GM04504 (cell line): ENCODE results near the gene GH1.
"Not testable (repeated sequence)": the region's sequence is repeated elsewhere in the genome, so short reads cannot be mapped to it uniquely, and the experiment has no call there.

ENCODE experiments used
- DNase-seq: peaks from one replicate; pipeline ENCODE4 v3.0.0-alpha.2; 2012; ENCODE audit warnings: low read depth

The GH1 gene

DNA sequence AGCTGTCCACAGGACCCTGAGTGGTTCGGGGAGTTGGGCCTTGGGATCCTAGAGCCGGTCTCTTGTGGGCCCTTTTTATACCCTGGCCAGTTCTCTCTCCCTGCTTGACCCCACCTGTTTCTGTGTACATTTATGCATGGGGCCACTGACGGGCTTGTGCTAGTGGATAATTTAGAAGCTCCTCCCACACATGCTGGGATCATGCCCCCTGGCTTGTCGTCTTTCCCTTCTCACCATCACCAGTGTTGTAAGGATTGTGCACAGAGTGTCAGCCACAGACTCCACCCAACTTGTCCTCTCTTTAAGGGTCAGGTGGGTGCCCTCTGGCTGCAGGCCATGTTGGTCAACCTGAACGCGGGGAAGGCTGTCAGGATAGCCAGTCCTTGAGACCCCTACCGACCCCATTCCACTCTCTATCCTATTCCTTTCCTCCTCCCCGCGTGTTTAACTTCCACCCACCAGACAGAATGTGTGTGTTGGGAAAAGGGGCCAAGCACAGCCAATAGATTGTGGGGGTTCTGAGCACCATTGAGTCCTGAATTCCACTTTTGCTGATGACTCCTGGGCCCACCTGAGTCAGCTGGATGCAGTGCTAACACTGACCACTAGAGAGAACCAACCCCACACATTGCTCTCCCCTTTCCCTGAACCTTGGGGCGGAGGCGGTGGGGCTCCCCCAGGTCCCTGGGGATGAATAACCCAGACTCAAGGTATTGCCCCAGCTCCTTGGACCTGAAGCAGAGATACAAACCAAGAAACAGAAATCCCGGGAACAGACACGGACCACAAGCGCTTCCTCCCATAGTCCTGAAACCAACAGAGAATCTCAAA, 21.9 kb downstream of the GH1 start, which contains the start of gene CSH1:
Gene CSH1 (minus strand): TSS at position 51 of the 831 bp plus-strand sequence. CDS start 63 bp downstream, outside the sequence.
- DNase-seq = not testable (repeated sequence)

- not testable (repeated sequence) for DNase-seq
Observed at GRCh38 chr17:63894821-63895220, 23.8 kb downstream of the GH1 start.

- DNase-seq = not testable (repeated sequence)
Observed at GRCh38 chr17:63894021-63894420, 24.6 kb downstream of the GH1 start.

DNA sequence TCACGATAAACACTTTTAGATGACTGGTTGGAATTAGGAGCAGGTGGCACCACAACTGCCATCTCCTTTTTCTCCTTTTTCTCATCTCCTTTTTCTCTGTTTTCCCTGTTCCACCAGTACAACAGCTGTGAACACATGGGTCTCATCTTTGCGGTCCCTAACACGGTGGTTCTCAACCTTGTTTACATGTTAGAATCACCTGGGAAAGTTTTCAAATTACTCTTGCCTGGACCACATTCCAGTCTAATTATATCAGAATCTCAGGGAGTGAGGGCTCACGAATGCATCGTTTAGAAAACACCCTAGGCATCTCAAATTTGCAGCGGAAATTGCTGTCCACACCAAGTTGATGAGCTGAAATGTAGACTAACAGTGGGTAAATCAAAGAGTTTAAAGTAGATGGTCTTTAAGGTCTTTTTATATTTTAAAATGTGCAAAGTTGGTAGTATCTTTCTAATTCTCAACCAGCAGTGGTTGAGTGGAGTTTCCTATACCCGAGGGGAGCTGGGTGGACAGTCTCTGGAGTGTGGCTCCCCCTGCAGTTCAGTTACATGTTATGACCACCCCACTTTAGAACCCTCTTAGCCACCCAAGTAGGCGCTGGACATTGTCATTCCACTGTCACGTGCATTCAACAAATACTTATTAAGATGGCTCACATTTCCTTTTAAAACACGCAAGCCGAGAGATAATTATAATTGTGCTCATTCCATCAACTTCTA, 26.2 kb downstream of the GH1 start:
- not testable (repeated sequence) for DNase-seq

- DNase-seq = not testable (repeated sequence)
Observed at GRCh38 chr17:63889026-63889848, 29.4 kb downstream of the GH1 start.

- not testable (repeated sequence) for DNase-seq
Observed at GRCh38 chr17:63885119-63885518, 33.5 kb downstream of the GH1 start.

DNA sequence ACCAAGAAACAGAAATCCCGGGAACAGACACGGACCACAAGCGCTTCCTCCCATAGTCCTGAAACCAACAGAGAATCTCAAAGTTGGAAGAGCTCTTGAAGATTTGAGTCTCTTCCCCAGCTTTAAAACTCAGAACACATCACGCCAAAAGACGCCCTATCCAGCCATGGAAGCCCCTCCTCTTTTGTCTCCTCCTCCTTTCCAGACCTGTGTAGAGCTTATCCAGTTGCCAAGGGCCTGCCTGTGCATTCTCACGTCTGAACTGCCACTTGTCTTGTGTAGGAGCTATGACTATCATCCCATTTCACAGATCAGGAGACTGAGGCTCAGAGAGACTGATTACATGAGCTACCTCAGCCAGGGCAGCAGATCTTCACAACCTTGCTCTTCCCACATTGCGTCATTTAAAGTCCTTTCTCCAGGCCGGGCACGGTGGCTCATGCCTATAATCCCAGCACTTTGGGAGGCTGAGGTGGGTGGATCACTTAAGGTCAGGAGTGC, 36.0 kb downstream of the GH1 start:
- not testable (repeated sequence) for DNase-seq

DNA sequence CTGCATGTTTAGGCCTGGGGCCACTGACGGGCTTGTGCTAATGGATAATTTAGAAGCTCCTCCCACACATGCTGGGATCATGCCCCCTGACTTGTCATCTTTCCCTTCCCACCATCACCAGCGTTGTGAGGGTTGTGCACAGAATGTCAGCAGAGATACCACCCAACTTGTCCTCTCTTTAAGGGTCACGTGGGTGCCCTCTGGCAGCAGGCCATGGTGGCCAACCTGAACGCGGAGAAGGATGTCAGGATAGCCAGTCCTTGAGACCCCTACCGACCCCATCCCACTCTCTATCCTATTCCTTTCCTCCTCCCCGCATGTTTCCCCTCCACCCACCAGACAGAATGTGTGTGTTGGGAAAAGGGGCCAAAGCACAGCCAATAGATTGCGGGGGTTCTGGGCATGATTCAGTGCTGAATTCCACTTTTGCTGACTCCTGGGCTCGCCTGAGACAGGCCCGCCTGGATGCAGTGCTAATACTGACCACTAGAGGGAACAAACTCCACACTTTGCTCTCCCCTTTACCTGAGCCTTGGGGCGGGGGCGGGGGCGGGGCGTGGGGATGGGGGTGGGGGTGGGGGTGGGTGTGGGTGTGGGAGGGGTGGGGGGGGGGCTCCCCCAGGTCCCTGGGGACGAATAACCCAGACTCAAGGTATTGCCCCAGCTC, 36.6 kb downstream of the GH1 start, which contains the start of gene GH2:
Gene GH2 (minus strand): TSS at position 10 of the 667 bp plus-strand sequence. CDS start 143 bp downstream, outside the sequence.
- DNase-seq = no peak

DNA sequence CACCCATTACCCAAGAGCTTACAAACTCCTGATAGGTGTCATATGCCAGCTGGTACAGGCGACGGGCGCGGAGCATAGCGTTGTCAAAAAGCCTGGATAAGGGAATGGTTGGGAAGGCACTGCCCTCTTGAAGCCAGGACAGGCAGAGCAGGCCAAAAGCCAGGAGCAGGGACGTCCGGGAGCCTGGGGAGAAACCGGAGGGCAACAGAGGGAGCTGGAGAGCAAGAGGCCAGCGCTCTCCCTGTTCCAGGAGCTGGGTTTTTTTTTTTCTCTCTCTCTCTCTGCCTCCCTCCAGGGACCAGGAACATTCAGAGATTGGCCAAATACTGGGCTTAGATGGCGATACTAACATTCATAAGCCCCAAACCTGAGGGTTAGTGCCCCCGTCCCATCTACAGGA, 37.3 kb downstream of the GH1 start:
- not testable (repeated sequence) for DNase-seq

DNA sequence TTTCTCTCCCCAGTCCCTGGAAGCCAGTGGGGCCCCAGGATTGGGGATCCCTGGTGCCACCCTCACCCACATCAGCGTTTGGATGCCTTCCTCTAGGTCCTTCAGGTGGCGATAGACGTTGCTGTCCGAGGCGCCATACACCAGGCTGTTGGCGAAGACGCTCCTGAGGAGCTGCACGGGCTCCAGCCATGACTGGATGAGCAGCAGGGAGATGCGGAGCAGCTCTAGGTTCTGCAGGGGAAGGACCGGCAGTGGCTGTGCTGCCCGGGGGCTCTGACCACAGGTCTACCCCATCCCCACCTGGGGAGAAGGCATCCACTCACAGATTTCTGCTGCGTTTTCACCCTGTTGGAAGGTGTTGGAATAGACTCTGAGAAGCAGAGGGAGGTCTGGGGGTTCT, 37.9 kb downstream of the GH1 start:
- no peak for DNase-seq

DNA sequence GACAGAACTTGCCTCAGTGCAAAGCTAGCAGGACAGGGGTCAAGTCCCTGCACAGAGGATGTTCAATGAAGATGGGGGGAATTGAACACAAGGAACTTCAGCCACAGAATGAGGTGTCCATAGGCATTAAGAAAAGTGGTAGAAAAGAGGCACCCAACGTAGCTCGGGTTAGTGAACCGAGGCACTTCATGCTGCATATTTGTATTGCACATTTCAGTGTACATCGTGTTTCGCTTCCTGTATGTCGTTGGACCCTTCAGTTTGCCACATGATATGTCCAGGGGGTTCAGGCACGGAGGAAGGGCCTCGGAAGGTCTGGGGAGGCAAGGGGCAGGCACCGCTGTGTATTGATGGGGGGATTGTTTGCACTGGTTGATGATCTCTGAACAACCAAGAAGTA, 40.2 kb downstream of the GH1 start:
- not testable (repeated sequence) for DNase-seq

GRCh38 chr17:63874693-63875092, 43.9 kb downstream of the GH1 start:
- DNase-seq = not testable (repeated sequence)

- DNase-seq = not testable (repeated sequence)
Observed at GRCh38 chr17:63874061-63874626, 44.5 kb downstream of the GH1 start.

GRCh38 chr17:63873577-63873976, 45.1 kb downstream of the GH1 start, which contains the start of gene CSH2:
Gene CSH2 (minus strand): TSS chr17:63873677. CDS start chr17:63873614, 63 bp downstream.
- not testable (repeated sequence) for DNase-seq

DNA sequence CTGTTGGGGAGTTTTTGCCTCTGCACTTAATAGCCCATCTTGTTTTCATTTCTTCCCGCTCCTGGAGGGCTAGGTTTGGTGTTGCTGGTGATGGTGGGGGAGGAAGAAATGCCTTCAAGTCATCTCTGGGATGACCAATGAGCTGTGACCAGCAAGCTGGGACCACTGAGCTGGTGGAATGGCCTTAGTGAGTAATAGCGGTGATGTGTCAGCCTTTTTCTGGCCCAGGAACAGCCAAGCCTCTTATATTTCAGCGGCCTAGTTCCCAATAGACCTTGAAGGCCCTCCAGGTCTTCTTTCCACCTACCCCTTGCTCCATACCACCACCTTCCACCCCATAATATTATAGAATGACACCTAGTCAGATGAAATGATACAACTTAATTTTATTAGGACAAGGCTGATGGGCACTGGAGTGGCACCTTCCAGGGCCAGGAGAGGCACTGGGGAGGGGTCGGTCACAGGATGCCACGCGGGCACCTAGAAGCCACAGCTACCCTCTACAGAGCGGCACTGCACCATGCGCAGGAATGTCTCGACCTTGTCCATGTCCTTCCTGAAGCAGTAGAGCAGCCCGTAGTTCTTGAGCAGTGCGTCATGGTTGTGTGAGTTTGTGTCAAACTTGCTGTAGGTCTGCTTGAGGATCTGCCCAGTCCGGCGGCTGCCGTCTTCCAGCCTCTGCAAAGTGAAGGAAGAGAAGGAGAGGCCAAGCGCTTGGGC, 46.8 kb downstream of the GH1 start:
- not testable (repeated sequence) for DNase-seq

- DNase-seq = not testable (repeated sequence)
Observed at GRCh38 chr17:63870292-63870665, 48.4 kb downstream of the GH1 start.

GRCh38 chr17:63869491-63870291, 48.9 kb downstream of the GH1 start:
- DNase-seq = not testable (repeated sequence)
